ENCODE data around the gene ARMH4. TPM values are rescaled to one million over a fixed set of nuclear protein-coding genes. Genes with fewer than 3 reads are reported as not detected.

Gene ARMH4
- total and polyA plus RNA-seq, 4 donors = 0.38 to 3.2 (median 0.54) TPM

DNA sequence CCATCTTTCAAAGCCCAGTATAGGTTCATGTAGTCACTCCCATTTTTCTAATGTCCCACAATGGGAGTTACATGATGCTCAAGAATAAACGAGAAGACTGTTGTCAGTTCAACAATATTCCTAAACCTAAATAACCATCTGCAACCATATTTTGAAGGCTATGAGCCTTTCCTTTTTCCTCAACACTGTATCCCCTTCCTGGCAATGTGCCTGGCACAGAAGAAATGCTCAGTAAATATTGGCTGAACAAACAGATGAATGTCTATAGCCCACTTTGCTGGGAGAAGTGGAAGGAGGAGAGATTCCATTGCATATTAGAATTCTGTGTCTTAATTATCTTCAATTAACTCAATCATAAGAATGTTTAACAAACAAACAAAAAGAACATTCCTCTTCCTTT is 6.1 kb downstream of the ARMH4 start:
- DNase-seq (ENCODE audit: low spot score) = no peak
- Histone ChIP-seq H3K27me3 (ENCODE audit: control insufficient read depth in 4 of 4, insufficient read depth in 4 of 4, low read length in 3 of 4) (no peaks in the 10 kb centered on the region), H3K9me3 (ENCODE audit: control insufficient read depth in 4 of 4, low read length in 3 of 4) (no peaks in the 10 kb centered on the region), H3K27ac (ENCODE audit: low read depth in 1 of 2, low read length in 2 of 2) (no peak overlapping the region), H3K36me3 (ENCODE audit: control insufficient read depth in 4 of 4, insufficient read depth in 3 of 4, low read depth in 1 of 4, low read length in 3 of 4) (no peaks in the 10 kb centered on the region), H3K9ac (ENCODE audit: low read depth in 1 of 2, low read length in 2 of 2) (no peak overlapping the region), H3K4me3 (ENCODE audit: low read depth in 1 of 3, low read length in 3 of 3) (no peak overlapping the region), H3K4me1 (ENCODE audit: control insufficient read depth in 4 of 4, insufficient read depth in 4 of 4, low read length in 3 of 4) (peaks cover 0 to 2% (median 0%) of the 10 kb centered on the region in 4 donors)
- TF ChIP-seq CTCF (IDR thresholded peaks at IDR 0.05; ENCODE audit: low read depth, low read length, missing input control) (no peak), JUND (IDR thresholded peaks at IDR 0.05) (no peak), RXRA (IDR thresholded peaks at IDR 0.05) (no peak), FOXA2 (IDR thresholded peaks at IDR 0.05) (no peak), ATF3 (IDR thresholded peaks at IDR 0.05) (no peak), ZBTB33 (IDR thresholded peaks at IDR 0.05) (no peak), YY1 (IDR thresholded peaks at IDR 0.05) (no peak), TAF1 (conservative IDR thresholded peaks at IDR 0.05) (no peak), HNF4G (IDR thresholded peaks at IDR 0.05) (no peak), EGR1 (IDR thresholded peaks at IDR 0.05; ENCODE audit: low read depth in 2 of 2) (no peak), FOXA1 (IDR thresholded peaks at IDR 0.05) (no peak), RAD21 (IDR thresholded peaks at IDR 0.05) (no peak), NR2F2 (IDR thresholded peaks at IDR 0.05) (no peak), GABPA (IDR thresholded peaks at IDR 0.05 in 1 of 2, conservative IDR thresholded peaks at IDR 0.05 in 1 of 2) (no peak), HNF4A (conservative IDR thresholded peaks at IDR 0.05) (no peak)
- TF ChIP-seq, protein P1, sequence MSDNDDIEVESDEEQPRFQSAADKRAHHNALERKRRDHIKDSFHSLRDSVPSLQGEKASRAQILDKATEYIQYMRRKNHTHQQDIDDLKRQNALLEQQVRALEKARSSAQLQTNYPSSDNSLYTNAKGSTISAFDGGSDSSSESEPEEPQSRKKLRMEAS (IDR thresholded peaks at IDR 0.05) = no peak
- WGBS = 82% methylated on average over 1 of the region's 1 CpG

DNA sequence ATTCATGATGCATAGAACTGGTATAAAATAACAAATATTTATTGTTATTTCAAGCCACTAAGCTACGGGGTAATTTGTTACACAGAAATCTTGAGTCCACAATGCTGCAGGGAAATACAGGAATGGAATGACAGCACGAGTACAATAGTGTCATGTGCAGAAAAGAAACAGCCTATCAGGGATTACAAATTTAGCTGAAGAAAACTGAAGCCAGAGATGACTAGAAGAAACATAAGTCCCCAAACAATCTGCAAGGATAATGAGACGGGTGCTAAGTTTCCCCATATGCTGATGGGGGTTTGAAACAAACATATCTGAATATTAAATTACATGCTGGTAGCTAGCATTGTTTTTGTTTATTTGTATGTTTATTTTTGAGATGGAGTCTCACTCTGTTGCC is 8.9 kb downstream of the ARMH4 start:
- 83% methylated on average over 3 of the region's 3 CpGs for WGBS
- no peaks in the 10 kb centered on the region for H3K9me3 ChIP-seq (ENCODE audit: control insufficient read depth in 4 of 4, low read length in 3 of 4)

More for the DNA sequence above, 8.9 kb downstream of the ARMH4 start:
- Histone ChIP-seq H3K27ac (ENCODE audit: low read depth in 1 of 2, low read length in 2 of 2) (no peak overlapping the region), H3K4me3 (ENCODE audit: low read depth in 1 of 3, low read length in 3 of 3) (no peak overlapping the region), H3K36me3 (ENCODE audit: control insufficient read depth in 4 of 4, insufficient read depth in 3 of 4, low read depth in 1 of 4, low read length in 3 of 4) (no peaks in the 10 kb centered on the region), H3K4me1 (ENCODE audit: control insufficient read depth in 4 of 4, insufficient read depth in 4 of 4, low read length in 3 of 4) (no peaks in the 10 kb centered on the region), H3K9ac (ENCODE audit: low read depth in 1 of 2, low read length in 2 of 2) (no peak overlapping the region), H3K27me3 (ENCODE audit: control insufficient read depth in 4 of 4, insufficient read depth in 4 of 4, low read length in 3 of 4) (no peaks in the 10 kb centered on the region)
- no peak for DNase-seq (ENCODE audit: low spot score)
- no peak for TF ChIP-seq JUND (IDR thresholded peaks at IDR 0.05)
- no peak for TF ChIP-seq HNF4A (conservative IDR thresholded peaks at IDR 0.05)
- TF ChIP-seq NR2F2 (IDR thresholded peaks at IDR 0.05) = no peak
- no peak for TF ChIP-seq ATF3 (IDR thresholded peaks at IDR 0.05)
- no peak for TF ChIP-seq ZBTB33 (IDR thresholded peaks at IDR 0.05)
- TF ChIP-seq HNF4G (IDR thresholded peaks at IDR 0.05) = no peak
- TF ChIP-seq YY1 (IDR thresholded peaks at IDR 0.05) = no peak
- TF ChIP-seq RAD21 (IDR thresholded peaks at IDR 0.05) = no peak
- TF ChIP-seq CTCF (IDR thresholded peaks at IDR 0.05; ENCODE audit: low read depth, low read length, missing input control) = no peak
- TF ChIP-seq TAF1 (conservative IDR thresholded peaks at IDR 0.05) = no peak

Measured in liver (tissue), 9 donors.